HG02798 (cell line): ENCODE measurements around the gene KRT6B.

Source experiments
- ATAC-seq: cut with Tn5 transposase; IDR thresholded peaks from one replicate; pipeline ENCODE4 v1.9.1; 2021; ENCODE audit warnings: mild to moderate bottlenecking; ENCODE audit not compliant: unreplicated experiment, poor library complexity

KRT6B gene

GRCh38 chr12:52437508-52437907 is 14.4 kb downstream of the KRT6B start:
- no peak for ATAC-seq

GRCh38 chr12:52436828-52437474 is 15.0 kb downstream of the KRT6B start:
- ATAC-seq, result no peak

- no peak for ATAC-seq
These were observed 15.7 kb downstream of the KRT6B start for GRCh38 chr12:52436000-52436827.

- no peak for ATAC-seq
These were observed 16.3 kb downstream of the KRT6B start for GRCh38 chr12:52435659-52435999.

GRCh38 chr12:52434760-52435530 is 17.0 kb downstream of the KRT6B start:
- ATAC-seq, result no peak

- ATAC-seq, result no peak
These were observed 17.7 kb downstream of the KRT6B start, which contains the start of gene KRT75 for GRCh38 chr12:52434081-52434733. TSS of gene KRT75 (minus strand) at chr12:52434371. CDS start at chr12:52434304, 67 bp downstream.

- ATAC-seq, result no peak
These were observed 18.4 kb downstream of the KRT6B start for GRCh38 chr12:52433501-52434080.

- ATAC-seq, result no peak
These were observed 19.3 kb downstream of the KRT6B start for GRCh38 chr12:52432559-52433207.

- no peak for ATAC-seq
These were observed 23.8 kb downstream of the KRT6B start for GRCh38 chr12:52428121-52428520.

- ATAC-seq, result no peak
These were observed 24.9 kb downstream of the KRT6B start for GRCh38 chr12:52427083-52427482.

- no peak for ATAC-seq
These were observed 25.9 kb downstream of the KRT6B start for GRCh38 chr12:52426034-52426433.

GRCh38 chr12:52425466-52425865 is 26.5 kb downstream of the KRT6B start:
- no peak for ATAC-seq

- no peak for ATAC-seq
These were observed 28.1 kb downstream of the KRT6B start for GRCh38 chr12:52423661-52424500.

GRCh38 chr12:52423035-52423434 is 28.9 kb downstream of the KRT6B start:
- no peak for ATAC-seq

GRCh38 chr12:52419656-52420055 is 32.3 kb downstream of the KRT6B start:
- ATAC-seq, result no peak

GRCh38 chr12:52418576-52419110 is 33.3 kb downstream of the KRT6B start:
- no peak for ATAC-seq

- ATAC-seq, result no peak
These were observed 34.2 kb downstream of the KRT6B start for GRCh38 chr12:52417740-52418139.

GRCh38 chr12:52416795-52417194 is 35.2 kb downstream of the KRT6B start:
- ATAC-seq, result no peak
